GM13976 (cell line): ENCODE results near the gene HPN.
"Not testable (repeated sequence)": the region's sequence is repeated elsewhere in the genome, so short reads cannot be mapped to it uniquely, and the experiment has no call there.

Source experiments
- DNase-seq: peaks from one replicate; pipeline ENCODE4 v3.0.0; 2012; ENCODE audit warnings: low spot score
- CTCF ChIP-seq: IDR thresholded peaks from 2 replicates; pipeline ENCODE4 v1.5.1; 2012; ENCODE audit warnings: borderline replicate concordance, mild to moderate bottlenecking; ENCODE audit not compliant: insufficient read depth; ENCODE audit errors: extremely low read depth, missing control alignments, control extremely low read depth
- in situ Hi-C: fragments of 300-500 bp; cut with MboI; formaldehyde crosslinking; loops from one replicate; pipeline ENCODE4 v1.12.0; 2022; ENCODE audit warnings: low sequenced_read_pairs, mixed read lengths, inconsistent platforms; ENCODE audit not compliant: unreplicated experiment

The HPN gene

GRCh38 chr19:35004517-35005255 lies 36.8 kb upstream of the HPN start:
- DNase-seq, result no peak
- in situ Hi-C loops, result no loop called here
- TF ChIP-seq CTCF, result no peak

GRCh38 chr19:35005256-35005977 lies 36.1 kb upstream of the HPN start:
- in situ Hi-C loops, result no loop called here
- no peak for DNase-seq

DNA sequence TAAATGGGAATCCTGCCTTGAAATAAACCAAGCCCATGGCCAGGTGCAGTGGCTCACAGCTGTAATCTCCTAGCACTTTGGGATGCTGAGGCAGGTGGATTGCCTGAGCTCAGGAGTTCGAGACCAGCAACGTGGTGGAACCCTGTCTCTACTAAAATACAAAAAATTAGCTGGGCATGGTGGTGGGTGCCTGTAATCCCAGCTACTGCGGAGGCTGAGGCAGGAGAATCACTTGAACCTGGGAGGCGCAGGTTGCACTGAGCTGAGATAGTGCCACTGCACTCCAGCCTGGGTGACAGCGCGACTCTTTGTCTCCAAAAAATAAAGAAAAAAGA lies 35.5 kb upstream of the HPN start:
- DNase-seq, in situ Hi-C loops: not testable (repeated sequence)

More at GRCh38 chr19:35005256-35005977, 36.1 kb upstream of the HPN start:
- TF ChIP-seq CTCF, result no peak

DNA sequence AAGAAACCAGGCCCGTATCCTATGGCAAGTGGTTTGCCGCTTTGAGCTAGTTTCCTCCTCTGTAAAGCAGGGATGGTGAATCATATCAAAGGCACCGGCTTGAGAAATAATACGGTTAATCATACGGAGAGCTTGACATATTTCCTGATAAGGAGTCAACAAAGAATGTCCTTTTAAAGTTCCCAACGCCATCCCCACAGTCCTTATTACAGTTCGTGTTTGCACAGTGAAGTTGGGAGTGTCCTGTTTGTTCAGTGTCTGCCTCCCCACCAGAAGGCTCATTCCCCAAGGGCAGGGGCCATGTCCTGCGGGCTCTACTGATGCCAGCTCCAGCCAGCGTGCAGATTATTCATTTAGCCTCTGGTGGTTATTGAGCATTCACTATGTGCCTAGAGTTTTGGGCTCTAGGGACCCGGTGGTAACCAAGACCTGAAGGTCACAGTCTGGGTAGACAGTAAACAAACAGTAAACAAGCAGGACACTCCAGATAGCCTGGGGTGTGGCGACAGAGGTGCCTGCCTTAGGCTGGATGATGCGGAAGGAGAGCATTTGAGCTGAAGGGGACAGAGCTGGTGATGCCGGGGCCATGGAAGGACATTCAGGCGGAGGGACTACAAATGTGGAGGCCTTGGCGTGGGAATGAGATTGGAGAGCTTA lies 35.1 kb upstream of the HPN start:
- DNase-seq, result no peak
- TF ChIP-seq CTCF, result no peak
- in situ Hi-C loops, result no loop called here

- in situ Hi-C loops, result no loop called here
- no peak for TF ChIP-seq CTCF
- DNase-seq, result no peak
Observed at GRCh38 chr19:35006999-35007365, 34.5 kb upstream of the HPN start.

- in situ Hi-C loops, DNase-seq: not testable (repeated sequence)
Observed at GRCh38 chr19:35007427-35007826, 34.1 kb upstream of the HPN start.

DNA sequence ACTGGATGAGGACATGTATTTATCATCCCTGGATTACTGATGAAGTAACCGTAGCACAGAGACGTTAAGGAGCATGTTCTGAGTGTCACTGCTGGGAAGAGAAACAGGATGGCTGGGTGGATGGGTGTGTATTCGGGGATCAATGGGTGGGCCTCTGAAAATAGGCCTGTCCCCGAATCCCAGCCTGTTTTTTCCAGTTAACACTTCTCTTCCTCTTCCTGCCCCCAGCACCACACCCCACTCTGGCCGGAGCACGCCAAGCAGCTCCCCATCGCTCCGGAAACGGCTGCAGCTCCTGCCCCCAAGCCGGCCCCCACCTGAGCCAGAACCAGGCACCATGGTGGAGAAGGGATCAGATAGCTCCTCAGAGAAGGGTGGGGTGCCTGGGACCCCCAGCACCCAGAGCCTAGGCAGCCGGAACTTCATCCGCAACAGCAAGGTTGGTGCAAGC lies 32.6 kb upstream of the HPN start:
- TF ChIP-seq CTCF, result no peak
- DNase-seq, result no peak

More for the DNA sequence above, 32.6 kb upstream of the HPN start:
- in situ Hi-C loops, result no loop called here
